SK-N-MC (cell line): Measurements from ENCODE around the gene ROBO2.

Experiments used
- EZH2 ChIP-seq: fragments of 200-600 bp; sonication (generic); IDR thresholded peaks from one replicate; pipeline ENCODE4 v1.6.1; 2017; ENCODE audit warnings: antibody characterized with exemption
- POLR2AphosphoS5 ChIP-seq: IDR thresholded peaks from 2 replicates; pipeline ENCODE4 v1.6.1; 2012; ENCODE audit warnings: mild to moderate bottlenecking, low read depth, low read length, borderline replicate concordance

GRCh38 chr3:77377717-77378116 lies 337.8 kb downstream of the ROBO2 start:
- TF ChIP-seq POLR2AphosphoS5: no peak
- no peak for TF ChIP-seq EZH2
